Panc1 (cell line): Measurements from ENCODE around the gene PKD2L2. TPM values are rescaled to one million over a fixed set of nuclear protein-coding genes. Genes with fewer than 3 reads are reported as not detected.

Experiments
- ATAC-seq: fragments of 200-7000 bp; cut with Tn5 transposase; 2 replicates; pipeline ENCODE4 v1.9.1; 2020; ENCODE audit warnings: mild to moderate bottlenecking, moderate library complexity
- BruUV-seq: library from RNA; stranded (reverse); fragments of 400-500 nt; replicated peaks from 2 replicates; lab custom pipeline; 2021; lab: Mats Ljungman, UMichigan
- CTCF ChIA-PET: fragments of 300-600 bp; sonication (Branson Sonifier 250); formaldehyde crosslinking; loops from one replicate; lab custom pipeline; 2022; ENCODE audit warnings: antibody characterized with exemption; lab: Charles Lee
- POLR2A ChIA-PET: fragments of 300-600 bp; sonication (Branson Sonifier 250); formaldehyde crosslinking; loops from one replicate; lab custom pipeline; 2022; ENCODE audit warnings: antibody characterized with exemption; lab: Charles Lee
- DNase-seq: peaks from one replicate; pipeline ENCODE4 v3.0.0-alpha.2; 2010; ENCODE audit warnings: low read depth, low spot score
- H3K27ac ChIP-seq: 2 replicates; pipeline ENCODE4 v1.5.1; 2011; ENCODE audit warnings: mild to moderate bottlenecking, low read length, inconsistent platforms
- H3K27me3 ChIP-seq: fragments of 200-500 bp; sonication (Bioruptor generic); 2 replicates; pipeline ENCODE4 v1.6.0; 2014; ENCODE audit warnings: low read length, inconsistent platforms; ENCODE audit not compliant: control insufficient read depth, insufficient read depth
- H3K36me3 ChIP-seq: fragments of 200-500 bp; sonication (Bioruptor generic); 2 replicates; pipeline ENCODE4 v1.5.1; 2014; ENCODE audit warnings: inconsistent platforms, mild to moderate bottlenecking, low read length, moderate library complexity; ENCODE audit not compliant: control insufficient read depth, insufficient read depth
- H3K4me1 ChIP-seq: 2 replicates; pipeline ENCODE4 v1.5.1; 2011; ENCODE audit warnings: inconsistent platforms, mild to moderate bottlenecking, low read length, moderate library complexity; ENCODE audit not compliant: control insufficient read depth, insufficient read depth
- H3K4me3 ChIP-seq, 2 experiments: 2 replicates each; pipeline ENCODE4 v1.5.1; 2011 to 2012; ENCODE audit warnings: low read depth in 2 of 2, low read length in 2 of 2, mild to moderate bottlenecking in 2 of 2, inconsistent platforms in 1 of 2, moderate library complexity in 1 of 2
- H3K9me3 ChIP-seq: fragments of 200-500 bp; sonication (Bioruptor generic); 2 replicates; pipeline ENCODE4 v1.5.1; 2014; ENCODE audit warnings: low read depth, mild to moderate bottlenecking, inconsistent platforms, low read length, moderate library complexity; ENCODE audit not compliant: control insufficient read depth, insufficient read depth
- POLR2AphosphoS5 ChIP-seq: IDR thresholded peaks from 2 replicates; pipeline ENCODE4 v1.6.1; 2012; ENCODE audit warnings: mild to moderate bottlenecking, low read depth, low read length, moderate library complexity
- SIN3A ChIP-seq: IDR thresholded peaks from 2 replicates; pipeline ENCODE4 v1.6.1; 2012; ENCODE audit warnings: low read depth, mild to moderate bottlenecking, low read length, moderate library complexity, borderline replicate concordance; ENCODE audit not compliant: insufficient read depth
- TCF7L2 ChIP-seq: IDR thresholded peaks from 2 replicates; pipeline ENCODE4 v1.6.1; 2011; ENCODE audit warnings: mild to moderate bottlenecking, low read depth, low read length, inconsistent platforms
- in situ Hi-C: cut with HindIII; loops from 2 replicates; pipeline ENCODE4 v1.10.0; 2016; ENCODE audit warnings: low sequenced_read_pairs, low pct_unique_long_range_greater_than_20kb
- intact Hi-C: fragments of 100-400 bp; cut with micrococcal nuclease; formaldehyde crosslinking; loops from one replicate; pipeline ENCODE4 v1.10.0; 2022; ENCODE audit not compliant: unreplicated experiment
- total RNA-seq: library from RNA; stranded (reverse); gene quantifications from one replicate; pipeline ENCODE4 v1.2.1, GENCODE V29; 2021; ENCODE audit not compliant: unreplicated experiment
- TF ChIP-seq, protein P1 (sequence below), 2 experiments: IDR thresholded peaks; 2 replicates each; pipeline ENCODE4 v1.6.1; 2011 to 2012; ENCODE audit warnings: low read depth in 2 of 2, control low read depth in 1 of 2, low read length in 1 of 2, mild to moderate bottlenecking in 1 of 2, moderate library complexity in 1 of 2; ENCODE audit not compliant: insufficient read depth in 1 of 2
- TF ChIP-seq, protein P2 (sequence below): fragments of 450-650 bp; IDR thresholded peaks from 2 replicates; pipeline ENCODE4 v1.5.1; 2017; ENCODE audit warnings: mild to moderate bottlenecking

Gene PKD2L2
- total RNA-seq, 1 experiment from 2014 or later, result not detected

DNA sequence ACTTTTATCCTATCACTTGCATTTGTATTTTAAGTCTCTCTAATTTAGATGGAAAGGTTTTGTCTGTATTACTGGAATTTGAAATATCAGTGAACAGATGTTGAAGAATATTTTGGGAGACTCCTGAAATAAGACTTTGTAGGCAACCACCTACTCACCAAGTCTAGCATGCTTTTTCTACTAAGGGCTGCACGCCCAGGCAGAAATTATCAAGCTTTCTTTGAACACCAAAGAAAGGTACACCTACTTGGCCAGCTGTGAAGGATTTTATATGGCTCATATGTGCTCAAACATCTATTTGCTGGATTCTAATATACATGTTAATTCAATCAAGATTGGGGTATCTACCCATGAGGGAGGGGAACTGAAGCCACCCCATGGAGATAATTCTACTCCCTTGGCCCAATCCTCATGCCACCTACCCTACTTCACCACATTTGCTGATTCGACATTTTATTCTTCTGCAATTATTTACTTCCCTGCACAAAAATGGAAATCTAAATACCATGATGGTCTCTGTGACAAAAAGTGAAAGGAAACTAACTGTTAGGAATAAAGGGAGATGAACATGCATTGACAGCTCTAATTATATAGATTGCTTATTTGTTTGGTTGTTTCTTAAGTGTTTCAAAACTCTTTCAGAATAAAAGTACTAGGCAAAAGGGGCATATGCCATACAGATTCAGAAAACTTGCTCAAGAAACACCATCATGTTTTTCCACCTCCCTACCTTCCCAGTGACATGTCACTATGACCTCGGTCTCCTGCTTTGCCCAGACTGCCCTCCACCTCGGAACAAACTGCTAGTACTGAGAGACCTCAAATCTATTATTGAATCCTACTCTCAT lies 22.5 kb upstream of the PKD2L2 start:
- ChIA-PET POLR2A (no interaction called here), CTCF (no interaction called here)
- Histone ChIP-seq H3K36me3 (no peaks in the 10 kb centered on the region), H3K27me3 (no peaks in the 10 kb centered on the region), H3K4me3 (no peak overlapping the region), H3K9me3 (no peaks in the 10 kb centered on the region), H3K27ac (no peak overlapping the region), H3K4me1 (no peaks in the 10 kb centered on the region)
- TF ChIP-seq, protein P1, sequence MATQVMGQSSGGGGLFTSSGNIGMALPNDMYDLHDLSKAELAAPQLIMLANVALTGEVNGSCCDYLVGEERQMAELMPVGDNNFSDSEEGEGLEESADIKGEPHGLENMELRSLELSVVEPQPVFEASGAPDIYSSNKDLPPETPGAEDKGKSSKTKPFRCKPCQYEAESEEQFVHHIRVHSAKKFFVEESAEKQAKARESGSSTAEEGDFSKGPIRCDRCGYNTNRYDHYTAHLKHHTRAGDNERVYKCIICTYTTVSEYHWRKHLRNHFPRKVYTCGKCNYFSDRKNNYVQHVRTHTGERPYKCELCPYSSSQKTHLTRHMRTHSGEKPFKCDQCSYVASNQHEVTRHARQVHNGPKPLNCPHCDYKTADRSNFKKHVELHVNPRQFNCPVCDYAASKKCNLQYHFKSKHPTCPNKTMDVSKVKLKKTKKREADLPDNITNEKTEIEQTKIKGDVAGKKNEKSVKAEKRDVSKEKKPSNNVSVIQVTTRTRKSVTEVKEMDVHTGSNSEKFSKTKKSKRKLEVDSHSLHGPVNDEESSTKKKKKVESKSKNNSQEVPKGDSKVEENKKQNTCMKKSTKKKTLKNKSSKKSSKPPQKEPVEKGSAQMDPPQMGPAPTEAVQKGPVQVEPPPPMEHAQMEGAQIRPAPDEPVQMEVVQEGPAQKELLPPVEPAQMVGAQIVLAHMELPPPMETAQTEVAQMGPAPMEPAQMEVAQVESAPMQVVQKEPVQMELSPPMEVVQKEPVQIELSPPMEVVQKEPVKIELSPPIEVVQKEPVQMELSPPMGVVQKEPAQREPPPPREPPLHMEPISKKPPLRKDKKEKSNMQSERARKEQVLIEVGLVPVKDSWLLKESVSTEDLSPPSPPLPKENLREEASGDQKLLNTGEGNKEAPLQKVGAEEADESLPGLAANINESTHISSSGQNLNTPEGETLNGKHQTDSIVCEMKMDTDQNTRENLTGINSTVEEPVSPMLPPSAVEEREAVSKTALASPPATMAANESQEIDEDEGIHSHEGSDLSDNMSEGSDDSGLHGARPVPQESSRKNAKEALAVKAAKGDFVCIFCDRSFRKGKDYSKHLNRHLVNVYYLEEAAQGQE (IDR thresholded peaks at IDR 0.05; ENCODE audit: insufficient read depth in 1 of 2, low read depth in 2 of 2, low read length in 1 of 2), result no peak
- TF ChIP-seq POLR2AphosphoS5 (no peak), TCF7L2 (no peak), SIN3A (no peak)
- TF ChIP-seq, protein P2, sequence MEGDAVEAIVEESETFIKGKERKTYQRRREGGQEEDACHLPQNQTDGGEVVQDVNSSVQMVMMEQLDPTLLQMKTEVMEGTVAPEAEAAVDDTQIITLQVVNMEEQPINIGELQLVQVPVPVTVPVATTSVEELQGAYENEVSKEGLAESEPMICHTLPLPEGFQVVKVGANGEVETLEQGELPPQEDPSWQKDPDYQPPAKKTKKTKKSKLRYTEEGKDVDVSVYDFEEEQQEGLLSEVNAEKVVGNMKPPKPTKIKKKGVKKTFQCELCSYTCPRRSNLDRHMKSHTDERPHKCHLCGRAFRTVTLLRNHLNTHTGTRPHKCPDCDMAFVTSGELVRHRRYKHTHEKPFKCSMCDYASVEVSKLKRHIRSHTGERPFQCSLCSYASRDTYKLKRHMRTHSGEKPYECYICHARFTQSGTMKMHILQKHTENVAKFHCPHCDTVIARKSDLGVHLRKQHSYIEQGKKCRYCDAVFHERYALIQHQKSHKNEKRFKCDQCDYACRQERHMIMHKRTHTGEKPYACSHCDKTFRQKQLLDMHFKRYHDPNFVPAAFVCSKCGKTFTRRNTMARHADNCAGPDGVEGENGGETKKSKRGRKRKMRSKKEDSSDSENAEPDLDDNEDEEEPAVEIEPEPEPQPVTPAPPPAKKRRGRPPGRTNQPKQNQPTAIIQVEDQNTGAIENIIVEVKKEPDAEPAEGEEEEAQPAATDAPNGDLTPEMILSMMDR, result no peak
- BruUV-seq, result no TSS peak
- DNase-seq, result no peak
- intact Hi-C loops (no loop called here), in situ Hi-C loops (no loop called here)
- ATAC-seq, result no peak

DNA sequence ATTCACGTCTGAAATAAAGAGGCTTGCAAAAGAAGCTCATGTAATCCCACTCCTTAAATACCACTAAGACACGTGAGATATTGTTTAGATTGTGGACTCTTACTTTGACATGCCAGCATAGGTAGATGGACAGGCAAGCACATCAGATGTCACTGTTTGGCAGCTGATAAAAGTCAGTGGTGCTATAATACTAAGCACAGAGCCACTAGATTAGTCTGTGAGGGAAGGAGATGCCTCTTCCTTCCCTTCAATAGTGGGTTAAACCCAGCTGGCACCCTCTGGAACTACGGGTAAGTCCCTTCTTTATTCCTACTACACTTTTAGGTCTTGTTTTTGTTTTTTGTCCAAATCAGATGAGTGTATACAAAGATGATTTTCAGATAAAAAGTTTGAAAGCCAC lies 21.6 kb upstream of the PKD2L2 start, which contains the start of gene MYOT:
TSS of gene MYOT (plus strand) at position 197 of the 400 bp plus-strand sequence. CDS start 2,792 bp downstream, outside the sequence.
- ATAC-seq (no peak), DNase-seq (no peak)
- ChIA-PET CTCF (no interaction called here), POLR2A (no interaction called here)
- in situ Hi-C loops, result no loop called here
- intact Hi-C loops, result no loop called here
- Histone ChIP-seq H3K27me3 (no peaks in the 10 kb centered on the region), H3K4me3 (no peak within 1 kb of the TSS), H3K36me3 (no peaks in the 10 kb centered on the region), H3K9me3 (no peaks in the 10 kb centered on the region), H3K27ac (no peak within 1 kb of the TSS), H3K4me1 (no peaks in the 10 kb centered on the region)
- BruUV-seq, result no TSS peak
- TF ChIP-seq, protein P1 (IDR thresholded peaks at IDR 0.05; ENCODE audit: insufficient read depth in 1 of 2, low read depth in 2 of 2, low read length in 1 of 2), result no peak
- TF ChIP-seq POLR2AphosphoS5 (no peak), SIN3A (no peak), TCF7L2 (no peak)
- TF ChIP-seq, protein P2, result no peak
